Neural progenitor cell (in vitro differentiated cells): ENCODE data around the gene KLKB1. TPM values are rescaled to one million over a fixed set of nuclear protein-coding genes. Genes with fewer than 3 reads are reported as not detected.

ENCODE experiments used
- DNase-seq: peaks from one replicate; pipeline ENCODE4 v3.0.0-alpha.2; 2016; ENCODE audit warnings: low spot score
- H2AFZ ChIP-seq: fragments of 200-600 bp; sonication (generic); replicated peaks from 2 replicates; pipeline ENCODE4 v1.6.1; 2016; ENCODE audit warnings: antibody characterized with exemption
- H3F3A ChIP-seq: fragments of 200-600 bp; sonication (generic); 2 replicates; pipeline ENCODE4 v1.6.1; 2016; ENCODE audit warnings: antibody characterized with exemption, low read depth
- H3K27ac ChIP-seq: fragments of 200-600 bp; sonication (generic); 2 replicates; pipeline ENCODE4 v1.5.1; 2016; ENCODE audit warnings: mild to moderate bottlenecking
- H3K27me3 ChIP-seq: fragments of 200-600 bp; sonication (generic); 2 replicates; pipeline ENCODE4 v1.6.1; 2016; ENCODE audit warnings: mild to moderate bottlenecking, moderate library complexity
- H3K36me3 ChIP-seq: fragments of 200-600 bp; sonication (generic); 2 replicates; pipeline ENCODE4 v1.5.1; 2016
- H3K4me1 ChIP-seq: fragments of 200-600 bp; sonication (generic); 2 replicates; pipeline ENCODE4 v1.6.1; 2016; ENCODE audit warnings: mixed run types
- H3K4me2 ChIP-seq: fragments of 200-600 bp; sonication (generic); 2 replicates; pipeline ENCODE4 v1.6.1; 2016
- H3K4me3 ChIP-seq: fragments of 200-600 bp; sonication (generic); 2 replicates; pipeline ENCODE4 v1.5.1; 2016
- H3K79me2 ChIP-seq: fragments of 200-600 bp; sonication (generic); 2 replicates; pipeline ENCODE4 v1.6.1; 2016; ENCODE audit warnings: low read depth
- H3K9ac ChIP-seq: fragments of 200-600 bp; sonication (generic); 2 replicates; pipeline ENCODE4 v1.6.1; 2016
- H3K9me3 ChIP-seq: fragments of 200-600 bp; sonication (generic); 2 replicates; pipeline ENCODE4 v1.5.1; 2016; ENCODE audit warnings: low read depth
- H4K20me1 ChIP-seq: fragments of 200-600 bp; sonication (generic); 2 replicates; pipeline ENCODE4 v1.6.1; 2016; ENCODE audit warnings: low read depth
- H3K27ac Mint-ChIP-seq: 3 replicates; pipeline ENCODE4 v1.8.0; 2021; ENCODE audit warnings: mixed read lengths
- H3K27me3 Mint-ChIP-seq: 2 replicates; pipeline ENCODE4 v1.8.0; 2022; ENCODE audit warnings: low read depth, mild to moderate bottlenecking, inconsistent platforms, moderate library complexity, mixed read lengths; ENCODE audit not compliant: insufficient read depth
- H3K36me3 Mint-ChIP-seq: 3 replicates; pipeline ENCODE4 v1.8.0; 2021; ENCODE audit warnings: mixed read lengths
- H3K4me1 Mint-ChIP-seq: 3 replicates; pipeline ENCODE4 v1.8.0; 2021; ENCODE audit warnings: mixed read lengths
- H3K4me3 Mint-ChIP-seq: 3 replicates; pipeline ENCODE4 v1.8.0; 2021; ENCODE audit warnings: mild to moderate bottlenecking, moderate library complexity, mixed read lengths
- H3K9me3 Mint-ChIP-seq: 3 replicates; pipeline ENCODE4 v1.8.0; 2020; ENCODE audit warnings: mixed read lengths
- CTCF ChIP-seq: fragments of 200-600 bp; sonication (generic); IDR thresholded peaks from 2 replicates; pipeline ENCODE4 v1.5.1; 2017; ENCODE audit warnings: antibody characterized with exemption, mild to moderate bottlenecking
- EZH2 ChIP-seq: fragments of 200-600 bp; sonication (generic); IDR thresholded peaks from 2 replicates; pipeline ENCODE4 v1.6.1; 2017; ENCODE audit warnings: antibody characterized with exemption, mild to moderate bottlenecking, moderate library complexity
- EZH2phosphoT487 ChIP-seq: fragments of 200-600 bp; sonication (generic); IDR thresholded peaks from 2 replicates; pipeline ENCODE4 v1.6.1; 2017; ENCODE audit warnings: antibody characterized with exemption
- total RNA-seq: library from RNA; depleted of rRNA; stranded (reverse); fragments of >200 nt; gene quantifications from 2 replicates; pipeline ENCODE4 v1.2.3, GENCODE V29; 2015; ENCODE audit warnings: low replicate concordance

Gene KLKB1
- total RNA-seq, 1 donor from 2014 or later: 0.39 TPM

GRCh38 chr4:186201010-186201409 lies 26.3 kb upstream of the KLKB1 start:
- Histone ChIP-seq H4K20me1 (no peaks in the 10 kb centered on the region), H3K36me3 (no peaks in the 10 kb centered on the region), H2AFZ (no peak overlapping the region), H3K4me3 (no peak overlapping the region), H3K9ac (no peak overlapping the region), H3K4me1 (no peaks in the 10 kb centered on the region), H3K9me3 (no peaks in the 10 kb centered on the region), H3F3A (peaks cover 12% of the 10 kb centered on the region), H3K4me2 (no peak overlapping the region), H3K79me2 (no peaks in the 10 kb centered on the region), H3K27ac (no peak overlapping the region), H3K27me3 (no peaks in the 10 kb centered on the region)
- no peak overlapping the region for H3K4me3 Mint-ChIP-seq
- H3K9me3 Mint-ChIP-seq: no peaks in the 10 kb centered on the region
- H3K36me3 Mint-ChIP-seq: peaks cover 9% of the 10 kb centered on the region
- TF ChIP-seq EZH2 (no peak), CTCF (no peak), EZH2phosphoT487 (no peak)
- no peak overlapping the region for H3K27ac Mint-ChIP-seq
- H3K4me1 Mint-ChIP-seq: peaks cover 5% of the 10 kb centered on the region
- no peak for DNase-seq
- H3K27me3 Mint-ChIP-seq: no peaks in the 10 kb centered on the region

GRCh38 chr4:186201535-186202230 lies 25.6 kb upstream of the KLKB1 start:
- peak; percentile 54 for DNase-seq
- peak overlapping the region; percentile 15 for H3K27ac Mint-ChIP-seq

GRCh38 chr4:186202490-186203140 lies 24.7 kb upstream of the KLKB1 start:
- no peaks in the 10 kb centered on the region for H3K79me2 ChIP-seq
- Mint-ChIP-seq H3K9me3 (no peaks in the 10 kb centered on the region), H3K4me1 (peaks cover 5% of the 10 kb centered on the region), H3K36me3 (no peaks in the 10 kb centered on the region), H3K27ac (no peak overlapping the region), H3K27me3 (no peaks in the 10 kb centered on the region), H3K4me3 (no peak overlapping the region)
- H3K36me3 ChIP-seq: no peaks in the 10 kb centered on the region
- no peak overlapping the region for H2AFZ ChIP-seq
- DNase-seq: no peak
- H3K4me2 ChIP-seq: no peak overlapping the region
- H3K9me3 ChIP-seq: no peaks in the 10 kb centered on the region
- peaks cover 12% of the 10 kb centered on the region for H3F3A ChIP-seq
- no peaks in the 10 kb centered on the region for H4K20me1 ChIP-seq
- H3K27me3 ChIP-seq: no peaks in the 10 kb centered on the region
- no peak overlapping the region for H3K9ac ChIP-seq
- TF ChIP-seq CTCF (no peak), EZH2 (no peak)
- H3K27ac ChIP-seq: no peak overlapping the region
- H3K4me3 ChIP-seq: no peak overlapping the region
- H3K4me1 ChIP-seq: no peaks in the 10 kb centered on the region

More at GRCh38 chr4:186201535-186202230, 25.6 kb upstream of the KLKB1 start:
- Histone ChIP-seq H3K4me3 (no peak overlapping the region), H4K20me1 (no peaks in the 10 kb centered on the region), H3K9ac (no peak overlapping the region), H3K79me2 (no peaks in the 10 kb centered on the region), H3K4me2 (no peak overlapping the region), H3K27ac (no peak overlapping the region), H2AFZ (no peak overlapping the region), H3K9me3 (no peaks in the 10 kb centered on the region), H3F3A (peaks cover 12% of the 10 kb centered on the region), H3K4me1 (no peaks in the 10 kb centered on the region), H3K36me3 (no peaks in the 10 kb centered on the region), H3K27me3 (no peaks in the 10 kb centered on the region)
- Mint-ChIP-seq H3K9me3 (no peaks in the 10 kb centered on the region), H3K36me3 (peaks cover 5% of the 10 kb centered on the region), H3K27me3 (no peaks in the 10 kb centered on the region), H3K4me3 (no peak overlapping the region), H3K4me1 (peaks cover 5% of the 10 kb centered on the region)
- TF ChIP-seq EZH2phosphoT487 (no peak), CTCF (peak; percentile 64), EZH2 (no peak)
